Esophagus muscularis mucosa (tissue), 4 donors: ENCODE data around the gene SLC35F4.

ENCODE experiments used
- CTCF ChIP-seq, 3 experiments: fragments of 200-600 bp in 2 of 3; fragments of 450-650 bp in 1 of 3; sonication (generic) in 2 of 3; IDR thresholded peaks; one replicate each; pipeline ENCODE4 v1.5.1; 2017 to 2019; ENCODE audit warnings: antibody characterized with exemption in 3 of 3, mild to moderate bottlenecking in 2 of 3, moderate library complexity in 1 of 3
- EP300 ChIP-seq: sonication (generic); formaldehyde crosslinking; IDR thresholded peaks from one replicate; pipeline ENCODE4 v1.6.1; 2017; ENCODE audit warnings: antibody characterized with exemption
- POLR2A ChIP-seq: fragments of 450-650 bp; IDR thresholded peaks from one replicate; pipeline ENCODE4 v1.6.1; 2017; ENCODE audit warnings: antibody characterized with exemption, moderate library complexity, mild to moderate bottlenecking, low read depth
- POLR2AphosphoS5 ChIP-seq, 2 donors: sonication (generic); formaldehyde crosslinking; IDR thresholded peaks; one replicate each; pipeline ENCODE4 v1.6.1; 2017; ENCODE audit warnings: antibody characterized with exemption in 2 of 2

GRCh38 chr14:57632649-57633048, 233.2 kb downstream of the SLC35F4 start:
- TF ChIP-seq CTCF (IDR thresholded peaks at IDR 0.05) (no peak), POLR2A (no peak), POLR2AphosphoS5 (IDR thresholded peaks at IDR 0.05) (no peak), EP300 (no peak)
